GM12878 (cell line): ENCODE measurements around the gene ACSF3.

Source experiments
- ASH2L ChIP-seq: fragments of 300-600, 200-600 bp; sonication (generic); IDR thresholded peaks from 2 replicates; pipeline ENCODE4 v1.6.1; 2017; ENCODE audit warnings: low read depth, mild to moderate bottlenecking, borderline replicate concordance
- NRF1 ChIP-seq: conservative IDR thresholded peaks from 2 replicates; pipeline ENCODE4 v1.6.1; 2011; ENCODE audit warnings: mild to moderate bottlenecking, low read depth, low read length, improper control_type of control experiment
- POLR2A ChIP-seq: IDR thresholded peaks from 2 replicates; pipeline ENCODE4 v1.6.1; 2011; ENCODE audit warnings: low read depth, mild to moderate bottlenecking, low read length
- RAD21 ChIP-seq: IDR thresholded peaks from 2 replicates; pipeline ENCODE4 v1.6.1; 2011; ENCODE audit warnings: mild to moderate bottlenecking, low read depth, low read length, moderate library complexity; ENCODE audit not compliant: insufficient read depth
- SMAD1 ChIP-seq: fragments of 450-650 bp; IDR thresholded peaks from 2 replicates; pipeline ENCODE4 v1.6.1; 2018; ENCODE audit warnings: mild to moderate bottlenecking, low read depth; ENCODE audit not compliant: partially characterized antibody
- ZNF592 ChIP-seq: fragments of 450-650 bp; IDR thresholded peaks from 2 replicates; pipeline ENCODE4 v1.6.1; 2017; ENCODE audit warnings: mild to moderate bottlenecking, moderate library complexity

DNA sequence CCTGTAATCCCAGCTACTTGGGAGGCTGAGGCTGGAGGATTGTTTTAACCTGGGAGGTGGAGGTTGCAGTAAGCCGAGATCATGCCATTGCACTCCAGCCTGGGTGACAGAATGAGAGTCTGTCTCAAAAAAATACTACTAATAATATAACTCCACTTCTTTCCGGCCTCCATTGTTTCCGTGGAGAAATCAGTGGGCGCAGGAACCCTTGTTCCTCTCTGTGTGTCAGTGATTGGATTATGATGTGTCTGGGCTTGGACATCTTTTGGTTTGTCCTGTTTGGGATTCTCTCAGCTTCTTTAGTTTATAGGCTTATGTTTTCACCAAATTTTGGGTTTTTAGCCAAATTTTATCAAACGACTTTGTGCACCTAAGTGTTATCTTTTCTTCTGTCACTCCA, 36.8 kb downstream of the ACSF3 start:
- no peak for TF ChIP-seq POLR2A
- TF ChIP-seq ZNF592 = no peak
- no peak for TF ChIP-seq ASH2L
- no peak for TF ChIP-seq SMAD1
- TF ChIP-seq NRF1 = no peak
- TF ChIP-seq RAD21 = no peak
